SK-N-MC (cell line): Measurements from ENCODE around the gene LDLRAD3.

ENCODE experiments used
- EZH2 ChIP-seq: fragments of 200-600 bp; sonication (generic); IDR thresholded peaks from one replicate; pipeline ENCODE4 v1.6.1; 2017; ENCODE audit warnings: antibody characterized with exemption
- FOXP2 ChIP-seq: optimal IDR thresholded peaks from 2 replicates; pipeline ENCODE3; 2011; ENCODE audit warnings: mild to moderate bottlenecking, moderate library complexity; ENCODE audit not compliant: insufficient read depth; ENCODE audit errors: extremely low read length, control extremely low read depth
- POLR2AphosphoS5 ChIP-seq: IDR thresholded peaks from 2 replicates; pipeline ENCODE4 v1.6.1; 2012; ENCODE audit warnings: mild to moderate bottlenecking, low read depth, low read length, borderline replicate concordance

GRCh38 chr11:36264011-36264972 lies 320.4 kb downstream of the LDLRAD3 start:
- TF ChIP-seq EZH2: no peak
- no peak for TF ChIP-seq POLR2AphosphoS5
- TF ChIP-seq FOXP2: no peak
